ENCODE measurements around the gene FUCA1.

The FUCA1 gene

DNA sequence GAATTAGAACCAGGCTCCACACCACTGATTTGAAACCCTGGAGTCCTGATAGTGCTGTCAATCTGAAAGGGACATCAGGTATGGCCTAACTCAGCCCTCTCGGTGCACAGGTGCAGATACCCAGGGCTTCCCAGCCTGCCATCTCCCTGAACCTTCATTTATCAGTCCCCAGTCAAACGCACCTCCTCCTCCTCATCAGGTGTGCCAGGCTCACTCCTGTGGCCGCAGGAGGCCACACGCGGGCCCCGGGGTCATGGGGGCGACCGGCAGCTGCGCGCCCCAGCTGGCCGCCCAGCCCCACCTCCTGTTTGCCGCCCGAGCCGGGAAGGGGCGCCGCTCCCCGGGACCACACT lies 572 bp downstream of the FUCA1 start:
- no peak for TF ChIP-seq RARB (CRISPR knock-in tag; IDR thresholded peaks at IDR 0.05)
- no peak for TF ChIP-seq ESRRG (CRISPR knock-in tag; IDR thresholded peaks at IDR 0.05)
- no peak for TF ChIP-seq SNAI2 (CRISPR knock-in tag; IDR thresholded peaks at IDR 0.05)
- TF ChIP-seq TOX (CRISPR knock-in tag; IDR thresholded peaks at IDR 0.05; ENCODE audit: borderline replicate concordance) = no peak
- no peak for TF ChIP-seq ZNF8 (CRISPR knock-in tag; IDR thresholded peaks at IDR 0.05)
- TF ChIP-seq, protein P1, sequence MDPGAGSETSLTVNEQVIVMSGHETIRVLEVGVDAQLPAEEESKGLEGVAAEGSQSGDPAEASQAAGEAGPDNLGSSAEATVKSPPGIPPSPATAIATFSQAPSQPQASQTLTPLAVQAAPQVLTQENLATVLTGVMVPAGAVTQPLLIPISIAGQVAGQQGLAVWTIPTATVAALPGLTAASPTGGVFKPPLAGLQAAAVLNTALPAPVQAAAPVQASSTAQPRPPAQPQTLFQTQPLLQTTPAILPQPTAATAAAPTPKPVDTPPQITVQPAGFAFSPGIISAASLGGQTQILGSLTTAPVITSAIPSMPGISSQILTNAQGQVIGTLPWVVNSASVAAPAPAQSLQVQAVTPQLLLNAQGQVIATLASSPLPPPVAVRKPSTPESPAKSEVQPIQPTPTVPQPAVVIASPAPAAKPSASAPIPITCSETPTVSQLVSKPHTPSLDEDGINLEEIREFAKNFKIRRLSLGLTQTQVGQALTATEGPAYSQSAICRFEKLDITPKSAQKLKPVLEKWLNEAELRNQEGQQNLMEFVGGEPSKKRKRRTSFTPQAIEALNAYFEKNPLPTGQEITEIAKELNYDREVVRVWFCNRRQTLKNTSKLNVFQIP (CRISPR knock-in tag; IDR thresholded peaks at IDR 0.05; ENCODE audit: borderline replicate concordance, low read depth) = no peak
- TF ChIP-seq ZC3H10 (CRISPR knock-in tag; IDR thresholded peaks at IDR 0.05) = no peak
- TF ChIP-seq CSDC2 (CRISPR knock-in tag; IDR thresholded peaks at IDR 0.05) = no peak
- no peak for TF ChIP-seq GLIS3 (CRISPR knock-in tag; IDR thresholded peaks at IDR 0.05)
- TF ChIP-seq ARNTL (CRISPR knock-in tag; IDR thresholded peaks at IDR 0.05; ENCODE audit: borderline replicate concordance, low read depth) = no peak
- TF ChIP-seq, protein P2, sequence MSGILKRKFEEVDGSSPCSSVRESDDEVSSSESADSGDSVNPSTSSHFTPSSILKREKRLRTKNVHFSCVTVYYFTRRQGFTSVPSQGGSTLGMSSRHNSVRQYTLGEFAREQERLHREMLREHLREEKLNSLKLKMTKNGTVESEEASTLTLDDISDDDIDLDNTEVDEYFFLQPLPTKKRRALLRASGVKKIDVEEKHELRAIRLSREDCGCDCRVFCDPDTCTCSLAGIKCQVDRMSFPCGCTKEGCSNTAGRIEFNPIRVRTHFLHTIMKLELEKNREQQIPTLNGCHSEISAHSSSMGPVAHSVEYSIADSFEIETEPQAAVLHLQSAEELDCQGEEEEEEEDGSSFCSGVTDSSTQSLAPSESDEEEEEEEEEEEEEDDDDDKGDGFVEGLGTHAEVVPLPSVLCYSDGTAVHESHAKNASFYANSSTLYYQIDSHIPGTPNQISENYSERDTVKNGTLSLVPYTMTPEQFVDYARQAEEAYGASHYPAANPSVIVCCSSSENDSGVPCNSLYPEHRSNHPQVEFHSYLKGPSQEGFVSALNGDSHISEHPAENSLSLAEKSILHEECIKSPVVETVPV (CRISPR knock-in tag; IDR thresholded peaks at IDR 0.05) = no peak
- no peak for TF ChIP-seq BACH2 (CRISPR knock-in tag; IDR thresholded peaks at IDR 0.05; ENCODE audit: borderline replicate concordance)
- ATAC-seq = no peak

DNA sequence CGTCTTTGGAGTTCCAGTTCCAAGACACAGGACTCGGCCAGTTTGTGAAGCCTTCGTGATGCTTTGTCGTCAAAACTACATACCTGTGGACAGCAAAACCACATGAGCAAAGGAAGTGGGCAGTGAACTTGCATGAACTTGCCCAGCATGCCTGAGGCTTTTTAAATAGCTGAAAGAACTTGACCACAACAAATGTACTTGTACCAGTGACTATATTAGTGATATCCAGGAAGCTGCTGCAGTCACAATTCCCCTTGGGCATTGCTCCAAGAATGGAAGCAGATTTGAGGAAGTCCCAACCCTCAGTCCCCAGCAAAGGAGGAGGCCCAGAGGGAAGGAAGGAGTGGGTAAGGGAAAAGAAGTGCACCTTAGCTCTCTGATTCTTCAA lies 2.6 kb downstream of the FUCA1 start:
- no peak for ATAC-seq
- TF ChIP-seq, protein P1 (CRISPR knock-in tag; IDR thresholded peaks at IDR 0.05; ENCODE audit: borderline replicate concordance, low read depth) = no peak
- TF ChIP-seq ARNTL (CRISPR knock-in tag; IDR thresholded peaks at IDR 0.05; ENCODE audit: borderline replicate concordance, low read depth) (no peak), BACH2 (CRISPR knock-in tag; IDR thresholded peaks at IDR 0.05; ENCODE audit: borderline replicate concordance) (no peak), TCF4 (CRISPR knock-in tag; IDR thresholded peaks at IDR 0.05; ENCODE audit: borderline replicate concordance) (no peak), ZC3H10 (CRISPR knock-in tag; IDR thresholded peaks at IDR 0.05) (no peak), RARB (CRISPR knock-in tag; IDR thresholded peaks at IDR 0.05) (no peak), ISL1 (CRISPR knock-in tag; IDR thresholded peaks at IDR 0.05) (no peak), ZFP30 (CRISPR knock-in tag; IDR thresholded peaks at IDR 0.05) (no peak), ZNF565 (CRISPR knock-in tag; conservative IDR thresholded peaks at IDR 0.05; ENCODE audit: low read depth) (no peak), OSR1 (CRISPR knock-in tag; IDR thresholded peaks at IDR 0.05) (no peak), SNAI2 (CRISPR knock-in tag; IDR thresholded peaks at IDR 0.05) (no peak), ZNF8 (CRISPR knock-in tag; IDR thresholded peaks at IDR 0.05) (no peak), PPARA (CRISPR knock-in tag; IDR thresholded peaks at IDR 0.05; ENCODE audit: borderline replicate concordance) (no peak), ZFP3 (CRISPR knock-in tag; IDR thresholded peaks at IDR 0.05) (no peak)
- TF ChIP-seq, protein P3, sequence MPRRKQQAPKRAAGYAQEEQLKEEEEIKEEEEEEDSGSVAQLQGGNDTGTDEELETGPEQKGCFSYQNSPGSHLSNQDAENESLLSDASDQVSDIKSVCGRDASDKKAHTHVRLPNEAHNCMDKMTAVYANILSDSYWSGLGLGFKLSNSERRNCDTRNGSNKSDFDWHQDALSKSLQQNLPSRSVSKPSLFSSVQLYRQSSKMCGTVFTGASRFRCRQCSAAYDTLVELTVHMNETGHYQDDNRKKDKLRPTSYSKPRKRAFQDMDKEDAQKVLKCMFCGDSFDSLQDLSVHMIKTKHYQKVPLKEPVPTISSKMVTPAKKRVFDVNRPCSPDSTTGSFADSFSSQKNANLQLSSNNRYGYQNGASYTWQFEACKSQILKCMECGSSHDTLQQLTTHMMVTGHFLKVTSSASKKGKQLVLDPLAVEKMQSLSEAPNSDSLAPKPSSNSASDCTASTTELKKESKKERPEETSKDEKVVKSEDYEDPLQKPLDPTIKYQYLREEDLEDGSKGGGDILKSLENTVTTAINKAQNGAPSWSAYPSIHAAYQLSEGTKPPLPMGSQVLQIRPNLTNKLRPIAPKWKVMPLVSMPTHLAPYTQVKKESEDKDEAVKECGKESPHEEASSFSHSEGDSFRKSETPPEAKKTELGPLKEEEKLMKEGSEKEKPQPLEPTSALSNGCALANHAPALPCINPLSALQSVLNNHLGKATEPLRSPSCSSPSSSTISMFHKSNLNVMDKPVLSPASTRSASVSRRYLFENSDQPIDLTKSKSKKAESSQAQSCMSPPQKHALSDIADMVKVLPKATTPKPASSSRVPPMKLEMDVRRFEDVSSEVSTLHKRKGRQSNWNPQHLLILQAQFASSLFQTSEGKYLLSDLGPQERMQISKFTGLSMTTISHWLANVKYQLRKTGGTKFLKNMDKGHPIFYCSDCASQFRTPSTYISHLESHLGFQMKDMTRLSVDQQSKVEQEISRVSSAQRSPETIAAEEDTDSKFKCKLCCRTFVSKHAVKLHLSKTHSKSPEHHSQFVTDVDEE (CRISPR knock-in tag; IDR thresholded peaks at IDR 0.05) = no peak
- TF ChIP-seq, protein P2 (CRISPR knock-in tag; IDR thresholded peaks at IDR 0.05) = no peak
- TF ChIP-seq, protein P4, sequence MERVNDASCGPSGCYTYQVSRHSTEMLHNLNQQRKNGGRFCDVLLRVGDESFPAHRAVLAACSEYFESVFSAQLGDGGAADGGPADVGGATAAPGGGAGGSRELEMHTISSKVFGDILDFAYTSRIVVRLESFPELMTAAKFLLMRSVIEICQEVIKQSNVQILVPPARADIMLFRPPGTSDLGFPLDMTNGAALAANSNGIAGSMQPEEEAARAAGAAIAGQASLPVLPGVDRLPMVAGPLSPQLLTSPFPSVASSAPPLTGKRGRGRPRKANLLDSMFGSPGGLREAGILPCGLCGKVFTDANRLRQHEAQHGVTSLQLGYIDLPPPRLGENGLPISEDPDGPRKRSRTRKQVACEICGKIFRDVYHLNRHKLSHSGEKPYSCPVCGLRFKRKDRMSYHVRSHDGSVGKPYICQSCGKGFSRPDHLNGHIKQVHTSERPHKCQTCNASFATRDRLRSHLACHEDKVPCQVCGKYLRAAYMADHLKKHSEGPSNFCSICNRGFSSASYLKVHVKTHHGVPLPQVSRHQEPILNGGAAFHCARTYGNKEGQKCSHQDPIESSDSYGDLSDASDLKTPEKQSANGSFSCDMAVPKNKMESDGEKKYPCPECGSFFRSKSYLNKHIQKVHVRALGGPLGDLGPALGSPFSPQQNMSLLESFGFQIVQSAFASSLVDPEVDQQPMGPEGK (CRISPR knock-in tag; IDR thresholded peaks at IDR 0.05; ENCODE audit: borderline replicate concordance) = no peak
- TF ChIP-seq, protein P5, sequence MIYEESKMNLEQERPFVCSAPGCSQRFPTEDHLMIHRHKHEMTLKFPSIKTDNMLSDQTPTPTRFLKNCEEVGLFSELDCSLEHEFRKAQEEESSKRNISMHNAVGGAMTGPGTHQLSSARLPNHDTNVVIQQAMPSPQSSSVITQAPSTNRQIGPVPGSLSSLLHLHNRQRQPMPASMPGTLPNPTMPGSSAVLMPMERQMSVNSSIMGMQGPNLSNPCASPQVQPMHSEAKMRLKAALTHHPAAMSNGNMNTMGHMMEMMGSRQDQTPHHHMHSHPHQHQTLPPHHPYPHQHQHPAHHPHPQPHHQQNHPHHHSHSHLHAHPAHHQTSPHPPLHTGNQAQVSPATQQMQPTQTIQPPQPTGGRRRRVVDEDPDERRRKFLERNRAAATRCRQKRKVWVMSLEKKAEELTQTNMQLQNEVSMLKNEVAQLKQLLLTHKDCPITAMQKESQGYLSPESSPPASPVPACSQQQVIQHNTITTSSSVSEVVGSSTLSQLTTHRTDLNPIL (CRISPR knock-in tag; IDR thresholded peaks at IDR 0.05; ENCODE audit: low read depth) = no peak
